SU-DHL-6 (cell line): Measurements from ENCODE around the gene YRDC.

Source experiments
- H2AFZ ChIP-seq: fragments of 200-600 bp; sonication (generic); 2 replicates; pipeline ENCODE4 v1.6.1; 2014; ENCODE audit warnings: low read depth, mild to moderate bottlenecking, moderate library complexity, mixed read lengths, antibody characterized with exemption, low read length; ENCODE audit not compliant: severe bottlenecking
- H3F3A ChIP-seq: fragments of 200-600 bp; shearing (Covaris generic); 2 replicates; pipeline ENCODE4 v1.6.0; 2016; ENCODE audit warnings: antibody characterized with exemption, mild to moderate bottlenecking; ENCODE audit not compliant: insufficient read depth
- H3K27ac ChIP-seq: fragments of 200-600 bp; sonication (generic); 2 replicates; pipeline ENCODE4 v1.5.1; 2016; ENCODE audit warnings: low read depth, mild to moderate bottlenecking, low read length, moderate library complexity, mixed read lengths
- H3K27me3 ChIP-seq: fragments of 200-600 bp; sonication (generic), shearing (Covaris generic); 2 replicates; pipeline ENCODE4 v1.6.0; 2014; ENCODE audit warnings: mild to moderate bottlenecking, low read length
- H3K36me3 ChIP-seq: fragments of 200-600 bp; sonication (generic); 2 replicates; pipeline ENCODE4 v1.6.1; 2014; ENCODE audit warnings: mild to moderate bottlenecking, low read length, mixed read lengths
- H3K4me2 ChIP-seq: fragments of 300-600, 200-600 bp; shearing (Covaris generic), sonication (generic); 2 replicates; pipeline ENCODE4 v1.6.0; 2014; ENCODE audit warnings: low read length, low read depth, mild to moderate bottlenecking; ENCODE audit not compliant: poor library complexity, severe bottlenecking
- H3K4me3 ChIP-seq: fragments of 200-600 bp; sonication (generic); 2 replicates; pipeline ENCODE4 v1.5.1; 2014; ENCODE audit warnings: antibody characterized with exemption, low read length, mild to moderate bottlenecking, mixed read lengths; ENCODE audit not compliant: insufficient read depth, poor library complexity, severe bottlenecking
- H3K79me2 ChIP-seq: fragments of 200-600 bp; sonication (generic); 2 replicates; pipeline ENCODE4 v1.6.1; 2014; ENCODE audit warnings: mild to moderate bottlenecking, low read length, moderate library complexity; ENCODE audit not compliant: insufficient read depth
- H3K9ac ChIP-seq: fragments of 200-600 bp; sonication (generic); 2 replicates; pipeline ENCODE4 v1.7.0; 2014; ENCODE audit warnings: mild to moderate bottlenecking, low read length
- H3K9me2 ChIP-seq: fragments of 200-600 bp; sonication (generic); replicated peaks from 2 replicates; pipeline ENCODE4 v1.6.1; 2014; ENCODE audit warnings: low read length; ENCODE audit not compliant: insufficient read depth
- H3K9me3 ChIP-seq: fragments of 200-600 bp; sonication (generic); 2 replicates; pipeline ENCODE4 v1.6.1; 2014; ENCODE audit warnings: low read length, mixed read lengths; ENCODE audit not compliant: insufficient read depth
- H4K20me1 ChIP-seq: fragments of 200-600 bp; sonication (generic); 2 replicates; pipeline ENCODE4 v1.6.1; 2014; ENCODE audit warnings: low read depth, mild to moderate bottlenecking, antibody characterized with exemption, low read length, moderate library complexity, mixed read lengths
- EZH2phosphoT487 ChIP-seq: fragments of 200-600 bp; sonication (generic), shearing (Covaris generic); conservative IDR thresholded peaks from 2 replicates; pipeline ENCODE4 v1.6.1; 2018; ENCODE audit warnings: mild to moderate bottlenecking, antibody characterized with exemption, low read length, moderate library complexity, mixed read lengths
- TF ChIP-seq, protein P1 (sequence below): fragments of 200-600 bp; sonication (generic); IDR thresholded peaks from one replicate; pipeline ENCODE4 v1.5.1; 2017; ENCODE audit warnings: antibody characterized with exemption, mild to moderate bottlenecking, low read length, moderate library complexity; ENCODE audit not compliant: insufficient read depth, poor library complexity, severe bottlenecking

The YRDC gene

DNA sequence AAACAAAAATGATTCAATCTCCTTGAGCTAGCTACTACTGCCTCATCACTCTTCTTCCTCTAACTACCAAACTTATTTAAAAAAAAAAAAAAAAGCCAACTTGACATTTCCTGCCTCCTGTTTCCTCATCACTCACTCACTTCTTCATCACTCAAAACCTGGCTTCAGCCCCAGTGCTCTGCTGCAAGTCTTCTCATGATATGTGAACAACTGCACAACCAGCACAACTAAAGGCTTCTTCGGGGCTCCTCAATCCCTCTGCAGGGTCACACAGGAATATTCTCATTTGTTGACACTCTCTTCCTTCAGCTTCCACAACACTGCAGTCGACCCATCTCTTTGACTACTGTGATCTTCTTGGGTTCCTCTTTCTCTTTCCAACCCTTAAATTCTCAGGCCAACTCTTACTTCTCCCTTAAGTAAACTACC is 43.8 kb upstream of the YRDC start:
- Histone ChIP-seq H3K79me2 (peaks cover 83% of the 10 kb centered on the region), H3K4me2 (no peak overlapping the region), H3F3A (peaks cover 7% of the 10 kb centered on the region), H3K36me3 (0 out of 2 replicates have a peak, but pooled peaks cover 2% of the 10 kb centered on the region), H3K9me2 (no peaks in the 10 kb centered on the region), H2AFZ (no peak overlapping the region), H3K4me3 (no peak overlapping the region), H3K27ac (no peak overlapping the region), H4K20me1 (peaks cover 8% of the 10 kb centered on the region; the same call in 1 of the 2 replicates), H3K9ac (no peak overlapping the region), H3K9me3 (no peaks in the 10 kb centered on the region), H3K27me3 (no peaks in the 10 kb centered on the region)
- no peak for TF ChIP-seq EZH2phosphoT487
- TF ChIP-seq, protein P1, sequence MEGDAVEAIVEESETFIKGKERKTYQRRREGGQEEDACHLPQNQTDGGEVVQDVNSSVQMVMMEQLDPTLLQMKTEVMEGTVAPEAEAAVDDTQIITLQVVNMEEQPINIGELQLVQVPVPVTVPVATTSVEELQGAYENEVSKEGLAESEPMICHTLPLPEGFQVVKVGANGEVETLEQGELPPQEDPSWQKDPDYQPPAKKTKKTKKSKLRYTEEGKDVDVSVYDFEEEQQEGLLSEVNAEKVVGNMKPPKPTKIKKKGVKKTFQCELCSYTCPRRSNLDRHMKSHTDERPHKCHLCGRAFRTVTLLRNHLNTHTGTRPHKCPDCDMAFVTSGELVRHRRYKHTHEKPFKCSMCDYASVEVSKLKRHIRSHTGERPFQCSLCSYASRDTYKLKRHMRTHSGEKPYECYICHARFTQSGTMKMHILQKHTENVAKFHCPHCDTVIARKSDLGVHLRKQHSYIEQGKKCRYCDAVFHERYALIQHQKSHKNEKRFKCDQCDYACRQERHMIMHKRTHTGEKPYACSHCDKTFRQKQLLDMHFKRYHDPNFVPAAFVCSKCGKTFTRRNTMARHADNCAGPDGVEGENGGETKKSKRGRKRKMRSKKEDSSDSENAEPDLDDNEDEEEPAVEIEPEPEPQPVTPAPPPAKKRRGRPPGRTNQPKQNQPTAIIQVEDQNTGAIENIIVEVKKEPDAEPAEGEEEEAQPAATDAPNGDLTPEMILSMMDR, result no peak

DNA sequence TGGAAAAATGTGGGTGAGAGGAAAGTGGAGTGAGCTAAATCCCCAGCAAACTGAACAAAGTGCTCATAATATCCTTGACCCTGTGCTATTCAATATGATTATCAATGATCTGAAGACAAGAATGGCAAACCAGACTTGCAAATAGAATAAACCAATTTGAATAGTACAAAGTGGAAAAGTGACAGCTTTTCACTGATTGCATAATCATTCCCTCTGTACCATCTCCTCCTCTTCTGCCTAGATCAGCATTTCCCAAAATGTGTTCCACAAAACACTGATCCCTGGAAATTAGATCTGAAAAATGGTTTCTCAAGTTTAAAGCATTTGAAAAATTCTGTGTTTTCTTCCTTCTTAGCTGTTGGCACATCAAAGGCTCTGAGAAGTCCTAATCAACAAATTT is 43.3 kb upstream of the YRDC start:
- Histone ChIP-seq H4K20me1 (peaks cover 8% of the 10 kb centered on the region; the same call in 1 of the 2 replicates), H3K9me2 (no peaks in the 10 kb centered on the region), H3K9ac (no peak overlapping the region), H3K4me3 (no peak overlapping the region), H3K79me2 (peaks cover 86% of the 10 kb centered on the region), H3K27me3 (no peaks in the 10 kb centered on the region), H3K27ac (no peak overlapping the region), H3K36me3 (no peaks in the 10 kb centered on the region), H3K4me2 (no peak overlapping the region), H2AFZ (no peak overlapping the region), H3K9me3 (no peaks in the 10 kb centered on the region), H3F3A (peaks cover 7% of the 10 kb centered on the region)
- no peak for TF ChIP-seq EZH2phosphoT487
- TF ChIP-seq, protein P1, result no peak

DNA sequence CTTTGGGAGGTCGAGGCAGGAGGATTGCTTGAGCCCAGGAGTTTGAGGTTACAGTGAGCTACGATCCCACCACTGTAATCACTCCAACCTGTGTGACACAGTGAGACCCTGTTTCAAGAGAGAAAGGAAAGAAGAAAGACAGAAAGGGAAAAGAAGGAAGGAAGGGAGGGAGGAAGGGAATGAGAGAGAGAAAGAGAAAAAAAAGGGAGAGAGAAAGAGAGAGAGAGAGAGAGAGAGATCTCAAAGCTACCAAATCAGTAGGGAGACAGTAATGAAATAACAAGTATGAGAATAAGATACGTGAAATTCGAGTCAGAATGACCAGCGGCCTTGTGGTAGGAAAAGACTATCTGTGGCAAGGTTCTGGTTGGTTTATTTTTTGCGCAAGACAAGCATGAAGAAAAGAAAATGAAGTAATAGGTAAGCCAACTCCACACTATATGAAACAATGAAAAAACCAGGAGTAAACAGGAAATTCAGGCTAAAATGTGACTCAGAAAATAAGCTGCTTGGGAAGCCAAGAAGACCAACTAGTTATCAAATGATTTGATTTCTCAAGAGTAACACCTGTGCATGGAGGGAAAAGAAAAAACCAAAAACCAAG is 42.4 kb upstream of the YRDC start:
- Histone ChIP-seq H3K27ac (no peak overlapping the region), H3K9me3 (no peaks in the 10 kb centered on the region), H2AFZ (no peak overlapping the region), H3K9me2 (no peaks in the 10 kb centered on the region), H3K4me3 (no peak overlapping the region), H3K4me2 (no peak overlapping the region), H3K27me3 (no peaks in the 10 kb centered on the region), H3K79me2 (peaks cover 88% of the 10 kb centered on the region), H4K20me1 (peaks cover 8% of the 10 kb centered on the region; the same call in 1 of the 2 replicates), H3K36me3 (no peaks in the 10 kb centered on the region), H3F3A (peaks cover 7% of the 10 kb centered on the region), H3K9ac (no peak overlapping the region)
- TF ChIP-seq, protein P1, result no peak
- TF ChIP-seq EZH2phosphoT487, result no peak
